ENCODE results near the gene NUPR1. TPM values are rescaled to one million over a fixed set of nuclear protein-coding genes. Genes with fewer than 3 reads are reported as not detected.

The NUPR1 gene
- total and polyA plus RNA-seq, 2 of the 13 experiments (the other 11 are each of a cell fraction or from before 2014, with no cell fraction given): 18.0 to 25.6 TPM

GRCh38 chr16:28553776-28554633, 15.2 kb upstream of the NUPR1 start, which contains the start of gene SGF29 (continued):
- TF ChIP-seq, protein P1, sequence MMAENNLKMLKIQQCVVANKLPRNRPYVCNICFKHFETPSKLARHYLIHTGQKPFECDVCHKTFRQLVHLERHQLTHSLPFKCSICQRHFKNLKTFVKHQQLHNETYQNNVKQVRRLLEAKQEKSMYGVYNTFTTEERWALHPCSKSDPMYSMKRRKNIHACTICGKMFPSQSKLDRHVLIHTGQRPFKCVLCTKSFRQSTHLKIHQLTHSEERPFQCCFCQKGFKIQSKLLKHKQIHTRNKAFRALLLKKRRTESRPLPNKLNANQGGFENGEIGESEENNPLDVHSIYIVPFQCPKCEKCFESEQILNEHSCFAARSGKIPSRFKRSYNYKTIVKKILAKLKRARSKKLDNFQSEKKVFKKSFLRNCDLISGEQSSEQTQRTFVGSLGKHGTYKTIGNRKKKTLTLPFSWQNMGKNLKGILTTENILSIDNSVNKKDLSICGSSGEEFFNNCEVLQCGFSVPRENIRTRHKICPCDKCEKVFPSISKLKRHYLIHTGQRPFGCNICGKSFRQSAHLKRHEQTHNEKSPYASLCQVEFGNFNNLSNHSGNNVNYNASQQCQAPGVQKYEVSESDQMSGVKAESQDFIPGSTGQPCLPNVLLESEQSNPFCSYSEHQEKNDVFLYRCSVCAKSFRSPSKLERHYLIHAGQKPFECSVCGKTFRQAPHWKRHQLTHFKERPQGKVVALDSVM (CRISPR knock-in tag; IDR thresholded peaks at IDR 0.05): peak; percentile 96
- TF ChIP-seq TEAD2 (CRISPR knock-in tag; IDR thresholded peaks at IDR 0.05): peak; percentile 68; the same call in 1 of the 2 replicates
- peak; percentile 97 for TF ChIP-seq ZNF598 (CRISPR knock-in tag; IDR thresholded peaks at IDR 0.05; ENCODE audit: borderline replicate concordance)
- peak; percentile 94 for TF ChIP-seq ZNF792 (CRISPR knock-in tag; IDR thresholded peaks at IDR 0.05)
- no peak for TF ChIP-seq FOXO4 (CRISPR knock-in tag; conservative IDR thresholded peaks at IDR 0.05)
- TF ChIP-seq, protein P2, sequence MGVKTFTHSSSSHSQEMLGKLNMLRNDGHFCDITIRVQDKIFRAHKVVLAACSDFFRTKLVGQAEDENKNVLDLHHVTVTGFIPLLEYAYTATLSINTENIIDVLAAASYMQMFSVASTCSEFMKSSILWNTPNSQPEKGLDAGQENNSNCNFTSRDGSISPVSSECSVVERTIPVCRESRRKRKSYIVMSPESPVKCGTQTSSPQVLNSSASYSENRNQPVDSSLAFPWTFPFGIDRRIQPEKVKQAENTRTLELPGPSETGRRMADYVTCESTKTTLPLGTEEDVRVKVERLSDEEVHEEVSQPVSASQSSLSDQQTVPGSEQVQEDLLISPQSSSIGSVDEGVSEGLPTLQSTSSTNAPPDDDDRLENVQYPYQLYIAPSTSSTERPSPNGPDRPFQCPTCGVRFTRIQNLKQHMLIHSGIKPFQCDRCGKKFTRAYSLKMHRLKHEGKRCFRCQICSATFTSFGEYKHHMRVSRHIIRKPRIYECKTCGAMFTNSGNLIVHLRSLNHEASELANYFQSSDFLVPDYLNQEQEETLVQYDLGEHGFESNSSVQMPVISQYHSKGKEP (CRISPR knock-in tag; IDR thresholded peaks at IDR 0.05): 0 out of 2 replicates have a peak, but pooled peaks have one; percentile 78
- peak; percentile 80; the same call in 1 of the 2 replicates for TF ChIP-seq HNRNPL (IDR thresholded peaks at IDR 0.05; ENCODE audit: low read depth, low read length)
- TF ChIP-seq ZNF503 (CRISPR knock-in tag; IDR thresholded peaks at IDR 0.05): peak; percentile 54
- TF ChIP-seq, protein P3, sequence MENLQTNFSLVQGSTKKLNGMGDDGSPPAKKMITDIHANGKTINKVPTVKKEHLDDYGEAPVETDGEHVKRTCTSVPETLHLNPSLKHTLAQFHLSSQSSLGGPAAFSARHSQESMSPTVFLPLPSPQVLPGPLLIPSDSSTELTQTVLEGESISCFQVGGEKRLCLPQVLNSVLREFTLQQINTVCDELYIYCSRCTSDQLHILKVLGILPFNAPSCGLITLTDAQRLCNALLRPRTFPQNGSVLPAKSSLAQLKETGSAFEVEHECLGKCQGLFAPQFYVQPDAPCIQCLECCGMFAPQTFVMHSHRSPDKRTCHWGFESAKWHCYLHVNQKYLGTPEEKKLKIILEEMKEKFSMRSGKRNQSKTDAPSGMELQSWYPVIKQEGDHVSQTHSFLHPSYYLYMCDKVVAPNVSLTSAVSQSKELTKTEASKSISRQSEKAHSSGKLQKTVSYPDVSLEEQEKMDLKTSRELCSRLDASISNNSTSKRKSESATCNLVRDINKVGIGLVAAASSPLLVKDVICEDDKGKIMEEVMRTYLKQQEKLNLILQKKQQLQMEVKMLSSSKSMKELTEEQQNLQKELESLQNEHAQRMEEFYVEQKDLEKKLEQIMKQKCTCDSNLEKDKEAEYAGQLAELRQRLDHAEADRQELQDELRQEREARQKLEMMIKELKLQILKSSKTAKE (CRISPR knock-in tag; IDR thresholded peaks at IDR 0.05; ENCODE audit: borderline replicate concordance): peak; percentile 21; the same call in 1 of the 2 replicates
- TF ChIP-seq ARHGAP35 (CRISPR knock-in tag; IDR thresholded peaks at IDR 0.05; ENCODE audit: borderline replicate concordance): peak; percentile 96
- TF ChIP-seq DDIT3 (CRISPR knock-in tag; IDR thresholded peaks at IDR 0.05): peak; percentile 77; the same call in 1 of the 2 replicates
- no peak for TF ChIP-seq U2AF2 (IDR thresholded peaks at IDR 0.05; ENCODE audit: low read depth, low read length)
- TF ChIP-seq YEATS4 (CRISPR knock-in tag; IDR thresholded peaks at IDR 0.05; ENCODE audit: borderline replicate concordance): peak; percentile 97
- TF ChIP-seq ZNF138 (CRISPR knock-in tag; IDR thresholded peaks at IDR 0.05; ENCODE audit: low read depth): peak; percentile 98
- TF ChIP-seq ZNF446 (CRISPR knock-in tag; IDR thresholded peaks at IDR 0.05): peak; percentile 65; the same call in 1 of the 2 replicates
